Activated B cell treated with CpG ODN at 0.5 μM for 24 hours (primary cell): ENCODE measurements around the gene TBC1D7. TPM values are rescaled to one million over a fixed set of nuclear protein-coding genes. Genes with fewer than 3 reads are reported as not detected.

Experiments used
- ATAC-seq: fragments of 200-7000 bp; cut with Tn5 transposase; one replicate; pipeline ENCODE4 v1.10.0; 2021; ENCODE audit warnings: low read depth, mild to moderate bottlenecking, moderate library complexity
- CTCF ChIA-PET: fragments of 350-600 bp; sonication (Branson Sonifier 250); formaldehyde crosslinking; loops from one replicate; lab custom pipeline; 2021; ENCODE audit warnings: antibody characterized with exemption; lab: Charles Lee
- POLR2A ChIA-PET: fragments of 350-600 bp; sonication (Branson Sonifier 250); formaldehyde crosslinking; loops from one replicate; lab custom pipeline; 2021; ENCODE audit warnings: antibody characterized with exemption; lab: Charles Lee
- DNase-seq: peaks from one replicate; pipeline ENCODE4 v3.0.0; 2022
- H3K27ac Mint-ChIP-seq: one replicate; pipeline ENCODE4 v1.8.0; 2020; ENCODE audit warnings: mixed read lengths
- H3K27me3 Mint-ChIP-seq: one replicate; pipeline ENCODE4 v1.8.0; 2021; ENCODE audit warnings: mixed read lengths
- H3K36me3 Mint-ChIP-seq: one replicate; pipeline ENCODE4 v1.8.0; 2021; ENCODE audit warnings: low read depth, mixed read lengths
- H3K4me1 Mint-ChIP-seq: one replicate; pipeline ENCODE4 v1.8.0; 2021; ENCODE audit warnings: mixed read lengths
- H3K4me3 Mint-ChIP-seq: one replicate; pipeline ENCODE4 v1.8.0; 2020; ENCODE audit warnings: mild to moderate bottlenecking, mixed read lengths
- H3K9me3 Mint-ChIP-seq: one replicate; pipeline ENCODE4 v1.8.0; 2020; ENCODE audit warnings: mixed read lengths
- CTCF ChIP-seq: fragments of 200-600 bp; IDR thresholded peaks from one replicate; pipeline ENCODE4 v1.8.0; 2022; ENCODE audit warnings: antibody characterized with exemption, mild to moderate bottlenecking
- intact Hi-C: fragments of 100-400 bp; cut with micrococcal nuclease; formaldehyde crosslinking; loops from one replicate; pipeline ENCODE4 v1.15.1; 2024
- total RNA-seq: library from RNA; stranded (reverse); gene quantifications from 2 replicates; pipeline ENCODE4 v1.2.3, GENCODE V29; 2022

Gene TBC1D7
- total RNA-seq, 1 donor from 2014 or later, result 18.5 TPM

GRCh38 chr6:13302751-13303667, 25.3 kb downstream of the TBC1D7 start:
- TF ChIP-seq CTCF, result no peak
- Mint-ChIP-seq H3K9me3 (no peaks in the 10 kb centered on the region), H3K36me3 (peaks cover 36% of the 10 kb centered on the region), H3K27me3 (no peaks in the 10 kb centered on the region), H3K4me3 (peak overlapping the region; percentile 63), H3K27ac (peak overlapping the region; percentile 92), H3K4me1 (peaks cover 79% of the 10 kb centered on the region)
- ATAC-seq (peak; percentile 55), DNase-seq (no peak)
- POLR2A ChIA-PET, result interaction anchor here (0.5 to 5.4 kb wide), 17 partner anchors 10 to 793 kb away, joined by 3 to 80 read pairs (median 5); partner anchors contain the start of genes NOL7, SIRT5 and TBC1D7
- CTCF ChIA-PET, result interaction anchor here (0.8 to 2.3 kb wide), 6 partner anchors 10 to 110 kb away, joined by 3 to 15 read pairs (median 5); partner anchors contain the start of gene TBC1D7
- intact Hi-C loops, result loop anchor here (1.0 to 2.0 kb wide), 7 partner anchors 25 to 1292 kb away; partner anchors contain the start of genes NOL7 and TBC1D7

GRCh38 chr6:13302291-13302690, 26.0 kb downstream of the TBC1D7 start:
- intact Hi-C loops, result loop anchor here (2.0 kb wide), 2 partner anchors 55 to 1291 kb away; no protein-coding TSS in a partner anchor
- DNase-seq (no peak), ATAC-seq (no peak)
- ChIA-PET CTCF (interaction anchor here (0.8 to 2.3 kb wide), 4 partner anchors 10 to 107 kb away, joined by 3 to 9 read pairs (median 5); partner anchors contain the start of gene TBC1D7), POLR2A (interaction anchor here (0.6 to 5.4 kb wide), 14 partner anchors 9 to 793 kb away, joined by 3 to 80 read pairs (median 8); partner anchors contain the start of genes SIRT5 and TBC1D7)
- H3K4me3 Mint-ChIP-seq, result peak overlapping the region; percentile 63
- H3K9me3 Mint-ChIP-seq, result no peaks in the 10 kb centered on the region
- peaks cover 86% of the 10 kb centered on the region for H3K4me1 Mint-ChIP-seq
- no peak for TF ChIP-seq CTCF
- H3K36me3 Mint-ChIP-seq, result peaks cover 33% of the 10 kb centered on the region
- H3K27me3 Mint-ChIP-seq, result no peaks in the 10 kb centered on the region
- peak overlapping the region; percentile 92 for H3K27ac Mint-ChIP-seq

DNA sequence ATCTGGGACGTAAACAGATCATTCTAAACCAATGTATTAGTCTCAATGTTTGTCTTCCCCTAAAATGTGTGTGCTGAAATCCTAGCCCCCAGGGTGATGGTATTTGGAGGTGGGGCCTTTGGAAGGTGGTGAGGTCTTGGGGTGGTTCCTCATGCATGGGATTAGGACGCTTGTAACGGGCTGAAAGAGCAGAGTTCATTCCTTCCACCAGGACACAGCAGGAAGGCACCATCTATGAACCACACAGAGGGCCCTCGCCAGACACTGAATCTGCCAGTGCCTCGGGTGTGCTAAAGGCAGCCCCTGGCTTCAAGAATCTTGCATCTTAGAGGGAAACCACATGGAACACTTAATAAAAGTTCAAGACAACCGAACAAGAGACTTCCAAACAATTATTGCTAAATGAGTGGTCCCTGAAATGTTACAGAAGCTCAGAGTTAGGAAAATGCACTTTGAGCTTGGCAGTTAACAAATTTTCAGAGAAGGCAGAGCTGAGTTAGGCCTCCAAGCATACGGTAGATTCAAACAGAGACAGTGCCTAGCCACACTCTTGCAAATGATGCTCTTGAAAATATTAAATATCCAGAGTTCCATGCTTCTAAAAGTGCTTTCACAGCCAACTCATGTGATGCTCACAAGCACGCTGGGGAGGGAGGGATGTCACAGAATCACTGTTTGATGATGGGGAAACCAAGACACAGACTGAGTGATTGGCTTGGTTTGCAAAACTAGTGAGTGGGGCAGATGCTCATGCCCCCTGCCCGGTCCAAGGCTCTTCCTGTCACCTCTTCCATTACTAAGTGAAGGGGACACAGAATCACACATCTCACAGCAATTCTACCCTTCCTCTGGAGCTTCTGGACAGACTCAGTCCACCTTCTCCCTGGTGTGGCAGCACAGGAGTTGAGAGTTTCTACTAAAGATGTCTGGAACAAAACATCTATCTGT, 27.4 kb downstream of the TBC1D7 start:
- no peak for ATAC-seq
- Mint-ChIP-seq H3K27ac (peak overlapping the region; percentile 89), H3K9me3 (no peaks in the 10 kb centered on the region), H3K36me3 (peaks cover 23% of the 10 kb centered on the region), H3K27me3 (no peaks in the 10 kb centered on the region), H3K4me1 (peaks cover 99% of the 10 kb centered on the region), H3K4me3 (no peak overlapping the region)
- ChIA-PET CTCF (interaction anchor here (2.3 kb wide), 1 partner anchor 29 kb away, joined by 9 read pairs; no protein-coding TSS in a partner anchor), POLR2A (interaction anchor here (0.9 to 5.4 kb wide), 3 partner anchors 26 to 30 kb away, joined by 3 to 80 read pairs (median 67); partner anchors contain the start of gene TBC1D7)
- DNase-seq, result no peak
- intact Hi-C loops, result no loop called here
- no peak for TF ChIP-seq CTCF

DNA sequence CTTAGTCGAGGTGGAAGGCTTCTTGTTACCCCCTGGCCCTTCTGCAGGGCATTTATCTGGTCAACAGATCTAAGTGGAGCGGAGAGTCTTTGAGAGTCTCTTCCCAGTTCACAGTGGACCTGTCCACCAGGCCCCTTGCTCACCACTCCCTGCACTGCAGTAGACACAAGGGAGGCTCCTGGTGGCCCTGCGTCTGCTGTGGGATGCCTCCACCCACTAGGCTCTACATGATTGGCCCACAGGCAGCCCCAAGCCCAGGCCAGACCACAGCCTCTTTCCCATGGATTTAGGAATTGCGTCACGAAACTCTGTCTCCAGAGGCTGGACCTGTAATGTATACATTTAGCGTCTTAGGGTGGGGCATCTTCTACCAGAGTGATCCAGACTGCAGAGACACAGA, 28.4 kb downstream of the TBC1D7 start:
- Mint-ChIP-seq H3K36me3 (peaks cover 27% of the 10 kb centered on the region), H3K4me3 (peak overlapping the region; percentile 75), H3K4me1 (peaks cover 99% of the 10 kb centered on the region), H3K27me3 (no peaks in the 10 kb centered on the region), H3K9me3 (no peaks in the 10 kb centered on the region), H3K27ac (peak overlapping the region; percentile 89)
- TF ChIP-seq CTCF, result no peak
- intact Hi-C loops, result loop anchor here (1.0 to 2.0 kb wide), 5 partner anchors 14 to 71 kb away; partner anchors contain the start of gene TBC1D7
- no peak for DNase-seq
- ChIA-PET CTCF (interaction anchor here (1.5 to 2.8 kb wide), 3 partner anchors 14 to 105 kb away, joined by 3 to 9 read pairs (median 6); no protein-coding TSS in a partner anchor), POLR2A (interaction anchor here (1.8 to 4.7 kb wide), 5 partner anchors 13 to 275 kb away, joined by 8 to 56 read pairs (median 24); partner anchors contain the start of genes SIRT5 and TBC1D7)
- ATAC-seq, result no peak
